LNCAP (cell line): ENCODE results near the gene PABPN1.

Experiments used
- CTCF ChIP-seq: fragments of 450-650 bp; IDR thresholded peaks from 2 replicates; pipeline ENCODE4 v1.5.1; 2017; ENCODE audit warnings: mild to moderate bottlenecking

PABPN1 gene

GRCh38 chr14:23353433-23353780, 32.1 kb downstream of the PABPN1 start:
- no peak for TF ChIP-seq CTCF

GRCh38 chr14:23354990-23355389, 33.7 kb downstream of the PABPN1 start:
- TF ChIP-seq CTCF: no peak

GRCh38 chr14:23355871-23356435, 34.7 kb downstream of the PABPN1 start:
- TF ChIP-seq CTCF: no peak

- no peak for TF ChIP-seq CTCF
Observed at GRCh38 chr14:23356662-23357061, 35.4 kb downstream of the PABPN1 start.

GRCh38 chr14:23357261-23357660, 36.0 kb downstream of the PABPN1 start:
- no peak for TF ChIP-seq CTCF

GRCh38 chr14:23358042-23358441, 36.8 kb downstream of the PABPN1 start:
- TF ChIP-seq CTCF: no peak

- TF ChIP-seq CTCF: no peak
Observed at GRCh38 chr14:23358553-23359166, 37.4 kb downstream of the PABPN1 start.

- no peak for TF ChIP-seq CTCF
Observed at GRCh38 chr14:23359167-23359626, 37.9 kb downstream of the PABPN1 start.
